ENCODE results near the gene DGKQ.
"Not testable (repeated sequence)": the region's sequence is repeated elsewhere in the genome, so short reads cannot be mapped to it uniquely, and the experiment has no call there.

The DGKQ gene

GRCh38 chr4:919004-919680 lies 54.2 kb downstream of the DGKQ start:
- not testable (repeated sequence) for FAIRE-seq

- FAIRE-seq = not testable (repeated sequence)
Measured at GRCh38 chr4:918591-918990, 54.8 kb downstream of the DGKQ start.

DNA sequence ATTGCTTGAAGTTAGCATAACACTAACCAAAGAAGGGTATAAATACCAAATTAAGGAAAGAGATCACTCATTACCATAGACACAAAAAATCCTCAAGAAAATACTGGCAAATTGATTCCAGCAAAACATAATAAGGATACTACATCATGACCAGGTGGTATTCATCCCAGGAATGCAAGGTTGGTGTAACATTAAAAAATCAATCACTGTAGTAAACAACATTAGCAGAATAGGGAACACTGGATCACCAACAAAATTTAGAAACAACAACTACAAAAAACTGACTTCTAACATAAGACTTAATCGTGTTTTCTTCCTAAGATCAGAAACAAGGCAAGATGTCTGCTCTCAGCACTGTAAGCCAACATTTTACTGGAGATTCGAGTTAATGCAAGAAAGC lies 55.4 kb downstream of the DGKQ start:
- no peak for FAIRE-seq

DNA sequence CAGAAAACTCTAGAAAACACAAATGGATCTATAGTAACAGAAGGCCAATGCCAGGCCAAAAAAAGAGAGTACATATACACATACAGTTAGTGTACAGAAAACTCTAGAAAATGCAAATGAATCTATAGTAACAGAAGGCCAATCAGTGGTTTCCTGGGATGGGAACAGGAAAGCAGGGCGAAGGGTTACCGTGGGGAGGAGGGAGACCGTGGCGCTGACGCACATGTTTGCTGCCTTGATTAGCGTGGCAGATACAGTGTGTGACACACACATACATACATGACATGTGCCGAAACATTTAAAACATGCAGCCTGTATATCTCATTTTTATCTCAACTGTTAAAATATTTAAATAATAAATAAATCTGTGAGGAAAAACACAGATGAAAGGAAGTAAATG lies 55.9 kb downstream of the DGKQ start:
- no peak for FAIRE-seq

DNA sequence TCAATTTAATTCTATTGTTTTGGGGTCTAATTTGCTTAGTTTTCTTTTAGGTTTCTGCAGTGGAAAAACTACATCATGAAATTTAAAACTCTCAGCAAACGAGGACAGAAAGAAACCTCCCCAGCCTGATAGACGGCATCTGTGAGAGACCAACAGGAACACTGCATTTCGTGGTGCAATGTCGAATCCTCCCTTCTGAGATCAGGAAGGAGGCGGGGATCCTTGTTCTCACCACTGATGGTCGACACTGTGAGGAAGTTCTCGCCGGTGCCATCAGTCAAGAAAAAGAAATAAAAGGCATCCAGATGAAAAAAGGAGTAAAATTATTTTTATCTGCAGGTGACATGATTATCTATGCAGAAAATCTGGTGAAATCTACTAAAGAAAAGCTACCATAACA lies 57.8 kb downstream of the DGKQ start:
- FAIRE-seq = no peak

DNA sequence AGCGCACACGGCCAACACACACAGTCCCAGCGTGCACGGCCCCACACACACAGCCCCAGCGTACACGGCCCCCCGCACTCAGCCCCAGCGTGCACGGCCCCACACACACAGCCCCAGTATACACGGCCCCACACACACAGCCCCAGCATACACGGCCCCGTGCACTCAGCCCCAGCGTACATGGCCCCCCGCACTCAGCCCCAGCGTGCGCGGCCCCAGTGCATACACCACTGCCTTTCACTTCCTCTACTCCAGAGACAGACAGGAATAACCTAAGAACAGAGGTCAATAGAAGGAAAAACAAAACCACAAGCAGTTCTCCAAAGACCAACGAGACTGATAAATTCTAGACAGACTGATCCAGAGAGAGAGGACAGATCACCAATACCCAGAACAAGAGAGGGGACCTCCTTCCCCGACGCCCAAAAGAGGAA lies 58.3 kb downstream of the DGKQ start:
- no peak for FAIRE-seq

DNA sequence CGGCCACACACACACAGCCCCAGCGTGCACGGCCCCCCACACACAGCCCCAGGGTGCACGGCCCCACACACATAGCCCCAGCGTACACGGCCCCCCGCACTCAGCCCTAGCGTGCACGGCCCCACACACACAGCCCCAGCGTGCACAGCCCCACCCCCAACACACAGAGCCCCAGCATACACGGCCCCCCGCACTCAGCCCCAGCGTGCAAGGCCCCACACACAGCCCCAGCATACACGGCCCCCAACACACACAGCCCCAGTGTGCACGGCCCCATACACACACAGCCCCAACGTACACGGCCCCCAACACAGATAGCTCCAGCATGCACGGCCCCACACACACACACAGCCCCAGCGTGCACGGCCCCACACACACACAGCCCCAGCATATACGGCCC lies 58.8 kb downstream of the DGKQ start:
- no peak for FAIRE-seq

DNA sequence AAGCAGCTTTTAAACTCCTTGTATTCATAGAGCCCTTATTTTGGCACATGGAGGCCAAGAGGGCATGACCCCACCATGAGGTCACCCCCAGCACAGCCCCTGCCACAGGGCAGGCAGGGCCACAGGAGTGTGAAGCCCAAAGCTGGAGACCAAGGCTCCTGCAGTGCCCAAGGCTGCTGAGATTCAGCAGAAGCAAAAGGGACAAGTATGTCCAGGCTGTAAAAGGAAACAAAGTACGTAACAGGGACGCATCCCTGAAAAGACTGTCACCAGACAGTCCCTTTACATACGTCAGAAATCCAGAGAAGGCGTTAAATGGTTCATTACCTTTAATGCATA lies 60.1 kb downstream of the DGKQ start:
- no peak for FAIRE-seq

DNA sequence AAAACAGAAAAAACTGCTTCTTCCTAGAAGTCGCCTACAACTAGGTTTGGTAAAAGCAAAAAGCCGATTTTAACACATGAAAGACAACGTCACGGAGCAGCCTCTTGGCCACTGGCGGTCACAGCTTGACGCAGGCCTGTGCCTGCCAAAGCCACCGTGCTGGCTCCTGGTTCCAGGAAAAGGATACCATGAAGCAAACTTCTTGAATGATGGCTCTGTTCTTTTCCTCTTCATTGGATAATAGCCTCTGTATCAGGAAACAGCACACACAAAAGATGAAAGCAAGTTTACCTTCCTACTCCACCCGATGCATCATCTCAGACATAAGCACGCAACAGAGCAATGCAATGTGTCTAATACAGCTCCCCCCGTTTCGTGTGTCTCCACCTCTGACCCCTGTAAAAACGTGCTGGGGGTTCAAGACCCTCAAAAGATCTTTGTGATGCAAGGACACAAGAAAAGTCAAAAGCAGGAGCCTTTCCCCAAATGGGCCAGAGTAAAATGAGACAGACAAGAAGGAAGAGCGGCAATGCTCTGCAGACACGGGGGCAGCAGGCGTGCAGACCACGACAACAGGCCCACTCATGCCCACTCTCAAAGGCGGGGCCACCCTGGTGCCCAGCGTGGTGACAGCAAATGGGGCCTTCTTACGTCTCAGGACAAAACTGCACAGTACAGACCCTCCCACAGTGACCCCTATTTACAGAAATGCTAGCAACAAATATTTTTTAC lies 60.7 kb downstream of the DGKQ start:
- no peak for FAIRE-seq

- FAIRE-seq = no peak
Measured at GRCh38 chr4:911871-912490, 61.4 kb downstream of the DGKQ start.

GRCh38 chr4:911221-911751 lies 62.1 kb downstream of the DGKQ start:
- FAIRE-seq = no peak

- FAIRE-seq = no peak
Measured at GRCh38 chr4:910366-911091, 62.8 kb downstream of the DGKQ start.

DNA sequence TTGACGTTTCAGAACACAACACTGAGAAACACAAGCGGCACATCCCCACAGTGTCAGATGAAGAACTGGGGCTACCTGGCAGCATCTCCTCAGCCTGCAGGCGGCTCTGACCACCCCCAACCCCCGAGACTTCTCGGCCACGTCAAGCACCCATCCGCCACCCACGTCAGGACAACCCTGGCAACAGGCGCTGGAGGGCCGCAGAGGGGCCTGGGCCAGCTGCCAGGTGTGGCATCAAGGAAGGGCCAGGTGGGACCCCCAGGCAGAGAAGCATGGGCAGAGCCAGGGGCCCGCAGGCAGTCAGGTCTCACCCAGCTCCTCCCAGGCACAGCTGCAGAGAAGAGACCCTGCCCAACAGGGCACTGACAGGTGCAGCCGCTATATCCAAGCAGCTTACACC lies 63.5 kb downstream of the DGKQ start:
- no peak for FAIRE-seq

DNA sequence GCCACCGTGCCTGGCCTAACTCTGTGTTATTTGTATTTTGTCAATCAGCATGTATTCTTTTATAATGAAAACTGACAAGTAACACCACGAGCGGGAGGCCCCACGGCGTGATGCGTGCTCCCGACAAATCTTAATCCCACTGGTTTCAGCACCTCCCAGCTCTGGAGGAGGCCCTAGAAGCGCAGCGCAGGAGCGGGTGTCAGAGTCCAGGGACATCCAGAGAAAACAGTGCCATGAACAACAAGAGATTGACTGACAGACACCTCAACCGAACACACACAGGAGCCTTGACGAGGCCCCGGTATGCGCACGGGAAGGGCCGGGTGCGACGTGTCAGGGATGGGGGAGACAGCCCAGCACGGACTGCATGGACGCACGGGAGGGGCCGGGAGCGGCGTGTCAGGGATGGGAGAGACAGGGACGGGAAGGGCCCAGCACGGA lies 64.2 kb downstream of the DGKQ start:
- no peak for FAIRE-seq
